Measurements from ENCODE around the gene STOML2. TPM values are rescaled to one million over a fixed set of nuclear protein-coding genes. Genes with fewer than 3 reads are reported as not detected.

Gene STOML2
- total RNA-seq, 1 donor from 2014 or later: 94.2 TPM

DNA sequence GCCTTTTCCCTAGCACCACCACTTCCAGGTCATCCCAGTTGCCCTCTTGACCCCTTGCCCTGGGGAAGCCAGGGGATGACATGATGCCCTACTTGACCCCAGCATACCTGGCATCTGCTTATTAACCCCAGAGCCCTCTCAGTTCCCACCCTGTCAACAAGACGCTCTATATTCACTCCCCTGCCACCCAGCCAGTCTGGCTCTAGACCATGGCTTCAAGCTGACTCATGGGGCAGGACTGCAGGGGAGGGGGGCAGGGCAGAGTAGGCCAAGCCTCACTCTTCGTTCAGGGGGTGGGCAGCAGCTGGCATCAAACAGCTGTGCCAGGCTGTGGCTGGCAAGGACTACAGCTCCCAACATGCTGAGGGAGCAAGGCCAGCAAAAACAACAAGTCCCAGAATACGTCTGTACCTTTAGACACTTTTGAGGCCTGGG, 7.4 kb upstream of the STOML2 start:
- peak in 1 of 2 donors; percentile 91 for DNase-seq (ENCODE audit: low spot score in 2 of 2)
- Histone ChIP-seq H3K36me3 (peaks cover 33 to 34% of the 10 kb centered on the region in 2 donors), H3K9me3 (no peaks in the 10 kb centered on the region), H3K27ac (peak overlapping the region; percentile 98 to 99), H3K4me1 (peaks cover 16 to 39% of the 10 kb centered on the region in 2 donors), H3K4me3 (peak overlapping the region; percentile 87 to 92), H3K27me3 (no peaks in the 10 kb centered on the region)
- TF ChIP-seq, protein P1, sequence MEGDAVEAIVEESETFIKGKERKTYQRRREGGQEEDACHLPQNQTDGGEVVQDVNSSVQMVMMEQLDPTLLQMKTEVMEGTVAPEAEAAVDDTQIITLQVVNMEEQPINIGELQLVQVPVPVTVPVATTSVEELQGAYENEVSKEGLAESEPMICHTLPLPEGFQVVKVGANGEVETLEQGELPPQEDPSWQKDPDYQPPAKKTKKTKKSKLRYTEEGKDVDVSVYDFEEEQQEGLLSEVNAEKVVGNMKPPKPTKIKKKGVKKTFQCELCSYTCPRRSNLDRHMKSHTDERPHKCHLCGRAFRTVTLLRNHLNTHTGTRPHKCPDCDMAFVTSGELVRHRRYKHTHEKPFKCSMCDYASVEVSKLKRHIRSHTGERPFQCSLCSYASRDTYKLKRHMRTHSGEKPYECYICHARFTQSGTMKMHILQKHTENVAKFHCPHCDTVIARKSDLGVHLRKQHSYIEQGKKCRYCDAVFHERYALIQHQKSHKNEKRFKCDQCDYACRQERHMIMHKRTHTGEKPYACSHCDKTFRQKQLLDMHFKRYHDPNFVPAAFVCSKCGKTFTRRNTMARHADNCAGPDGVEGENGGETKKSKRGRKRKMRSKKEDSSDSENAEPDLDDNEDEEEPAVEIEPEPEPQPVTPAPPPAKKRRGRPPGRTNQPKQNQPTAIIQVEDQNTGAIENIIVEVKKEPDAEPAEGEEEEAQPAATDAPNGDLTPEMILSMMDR (IDR thresholded peaks at IDR 0.05): no peak
- intact Hi-C loops (cut with DNase I): loop anchor here (2.0 to 10.0 kb wide), 5 partner anchors 30 to 924 kb away; partner anchors contain the start of genes CCL27, CREB3, RECK and TLN1

DNA sequence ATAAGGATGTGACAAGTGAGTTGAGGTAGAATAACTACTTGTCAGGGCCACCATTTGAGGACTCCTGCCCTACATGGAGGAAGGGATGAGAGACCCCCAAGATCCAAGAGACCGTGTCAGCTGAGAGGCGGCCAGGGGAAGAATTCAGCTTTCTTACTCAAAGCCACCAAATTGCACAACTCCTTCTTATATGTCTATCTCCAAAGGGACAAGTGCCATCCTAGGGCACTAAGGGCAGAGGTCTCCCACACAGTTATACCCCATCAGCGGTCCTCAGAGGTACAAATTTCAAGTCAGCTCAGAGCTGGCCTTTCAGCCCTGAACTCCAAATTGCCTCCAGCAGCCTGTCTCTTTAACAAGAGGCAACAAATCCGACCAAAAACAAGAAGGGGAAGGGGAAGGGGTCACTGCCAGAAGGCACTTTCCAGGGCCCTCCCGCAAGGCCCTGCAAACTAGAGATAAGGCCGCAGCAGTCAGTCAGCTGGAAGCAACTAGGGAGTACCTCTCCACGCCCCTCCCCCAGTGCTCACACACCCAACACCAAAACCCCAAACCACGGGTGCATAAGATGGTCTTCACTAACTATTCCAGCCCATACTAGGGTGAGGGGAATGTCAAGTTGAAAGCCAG, 6.1 kb upstream of the STOML2 start:
- H3K4me1 ChIP-seq: peaks cover 13 to 31% of the 10 kb centered on the region in 2 donors
- peak overlapping the region; percentile 98 to 99 for H3K27ac ChIP-seq
- H3K36me3 ChIP-seq: peaks cover 40 to 45% of the 10 kb centered on the region in 2 donors
- TF ChIP-seq, protein P1 (IDR thresholded peaks at IDR 0.05): no peak
- no peaks in the 10 kb centered on the region for H3K27me3 ChIP-seq
- no peaks in the 10 kb centered on the region for H3K9me3 ChIP-seq
- peak in 1 of 2 donors; percentile 58 for DNase-seq (ENCODE audit: low spot score in 2 of 2)
- intact Hi-C loops (cut with DNase I): no loop called here
- H3K4me3 ChIP-seq: no peak overlapping the region

DNA sequence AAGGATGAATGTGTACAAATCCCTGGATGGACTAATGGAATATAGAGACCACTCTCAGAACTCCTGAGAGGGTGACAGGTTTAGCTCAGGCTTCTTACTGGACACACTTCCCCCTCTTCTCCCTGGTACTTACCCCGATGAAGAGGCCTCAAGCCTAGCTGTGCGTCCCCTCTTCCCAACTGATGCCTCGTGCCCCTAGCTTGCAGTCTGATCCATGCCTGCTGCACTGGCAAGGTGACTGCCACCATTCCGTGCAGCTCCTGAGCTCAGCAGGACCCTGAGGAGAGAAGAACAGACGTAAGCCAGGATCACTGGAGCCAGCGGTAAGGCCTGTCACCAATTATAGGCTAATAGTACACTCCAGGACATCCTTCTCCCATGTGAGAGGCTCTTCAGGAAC, 5.5 kb upstream of the STOML2 start:
- no peak overlapping the region for H3K4me3 ChIP-seq
- H3K4me1 ChIP-seq: peaks cover 9 to 26% of the 10 kb centered on the region in 2 donors
- no peaks in the 10 kb centered on the region for H3K9me3 ChIP-seq
- intact Hi-C loops (cut with DNase I): no loop called here
- DNase-seq (ENCODE audit: low spot score in 2 of 2): no peak
- TF ChIP-seq, protein P1 (IDR thresholded peaks at IDR 0.05): no peak
- H3K36me3 ChIP-seq: peaks cover 40 to 45% of the 10 kb centered on the region in 2 donors
- H3K27ac ChIP-seq: no peak overlapping the region
- no peaks in the 10 kb centered on the region for H3K27me3 ChIP-seq

DNA sequence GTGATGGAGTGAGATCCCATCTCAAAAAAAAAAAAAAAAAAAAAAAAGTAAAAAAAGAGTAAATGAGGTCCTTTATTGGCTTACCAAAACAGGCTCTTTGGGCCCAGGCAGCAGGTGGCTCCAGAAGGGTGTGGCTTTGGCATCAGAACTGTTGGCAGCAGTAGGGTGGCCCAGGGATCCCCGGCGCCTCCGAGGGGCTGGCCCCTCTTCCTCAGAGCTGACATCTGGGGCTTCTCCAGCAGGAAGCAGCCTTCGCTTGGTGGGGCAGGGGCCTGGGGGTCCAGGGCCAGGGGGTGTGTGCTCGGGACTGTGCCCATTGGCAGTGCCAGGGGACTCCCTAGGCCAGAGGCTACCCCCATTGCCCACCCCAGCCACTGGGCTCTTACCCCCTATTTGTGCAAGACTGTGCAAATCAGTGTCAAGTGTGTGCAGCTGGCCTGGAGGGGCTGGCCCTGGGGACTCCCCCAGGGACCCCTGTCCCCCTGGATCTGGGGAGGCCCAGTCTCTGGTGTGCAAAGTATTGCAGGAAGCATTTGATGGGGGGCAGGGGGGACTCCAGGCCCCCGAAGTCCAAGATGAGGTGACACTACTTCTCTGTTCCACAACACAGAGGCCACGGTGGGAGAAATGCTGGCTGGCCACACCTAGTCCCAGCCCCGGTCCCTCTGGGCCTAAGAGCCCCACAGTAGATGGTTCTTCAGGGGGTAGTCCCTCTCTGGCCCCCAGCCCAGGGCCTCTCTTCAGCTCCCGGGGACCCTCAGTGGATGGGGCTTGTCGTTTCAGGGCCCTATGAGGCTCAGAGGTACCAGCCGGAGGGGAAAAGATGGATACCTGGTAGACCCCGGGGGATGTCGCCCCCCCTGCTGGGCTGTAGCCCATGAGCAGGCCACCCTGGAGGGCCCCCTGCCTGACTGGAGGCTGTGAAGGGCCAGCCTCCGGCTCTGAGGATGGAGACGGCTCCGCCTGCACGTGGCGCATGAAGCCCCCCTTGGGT, 4.7 kb upstream of the STOML2 start:
- intact Hi-C loops (cut with DNase I): no loop called here
- peak in 1 of 2 donors; percentile 60 for DNase-seq (ENCODE audit: low spot score in 2 of 2)
- TF ChIP-seq, protein P1 (IDR thresholded peaks at IDR 0.05): no peak

DNA sequence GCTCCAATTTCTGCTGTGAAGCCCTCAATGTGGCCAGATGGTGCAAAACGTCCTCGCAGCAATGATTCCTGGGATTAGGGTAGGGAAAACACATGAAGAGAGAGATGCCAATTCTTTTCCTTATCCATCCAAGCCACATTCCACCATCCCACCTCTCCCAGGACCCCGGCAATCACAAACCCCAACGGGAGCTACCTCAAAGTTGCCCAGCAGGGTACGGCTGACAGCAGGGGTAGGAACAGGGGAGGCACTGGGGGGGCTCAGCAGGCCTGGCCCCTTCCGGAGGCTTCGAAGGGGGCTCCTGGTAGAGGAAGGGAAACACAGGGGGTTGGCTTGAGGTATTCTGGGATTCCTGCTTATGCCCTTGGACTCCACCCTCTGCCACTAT, 3.4 kb upstream of the STOML2 start:
- Histone ChIP-seq H3K27ac (no peak overlapping the region), H3K4me1 (peaks cover 9 to 20% of the 10 kb centered on the region in 2 donors), H3K27me3 (no peaks in the 10 kb centered on the region), H3K9me3 (no peaks in the 10 kb centered on the region), H3K4me3 (no peak overlapping the region), H3K36me3 (peaks cover 40 to 48% of the 10 kb centered on the region in 2 donors)
- intact Hi-C loops (cut with DNase I): no loop called here
- DNase-seq (ENCODE audit: low spot score in 2 of 2): no peak
- TF ChIP-seq, protein P1 (IDR thresholded peaks at IDR 0.05): no peak

More for the DNA sequence above, 4.7 kb upstream of the STOML2 start:
- no peak overlapping the region for H3K4me3 ChIP-seq
- no peaks in the 10 kb centered on the region for H3K9me3 ChIP-seq
- peaks cover 40 to 45% of the 10 kb centered on the region in 2 donors for H3K36me3 ChIP-seq
- H3K4me1 ChIP-seq: peaks cover 8 to 18% of the 10 kb centered on the region in 2 donors
- H3K27ac ChIP-seq: no peak overlapping the region
- H3K27me3 ChIP-seq: no peaks in the 10 kb centered on the region

All from ascending aorta (tissue), 2 donors.